Measurements from ENCODE around the gene OSBP. TPM values are rescaled to one million over a fixed set of nuclear protein-coding genes. Genes with fewer than 3 reads are reported as not detected.

The OSBP gene
- total and polyA plus RNA-seq, 3 experiments from 2014 or later = 32.3 to 38.4 (median 37.8) TPM

- peak overlapping the region; percentile 75 to 98 (median 93) for H3K4me3 Mint-ChIP-seq
- Histone ChIP-seq H3K27me3 (ENCODE audit: insufficient read depth, low read length, poor library complexity, severe bottlenecking) (no peaks in the 10 kb centered on the region), H3K4me1 (ENCODE audit: insufficient read depth, low read length) (peaks cover 40% of the 10 kb centered on the region), H3K4me3 (ENCODE audit: low read length) (peak overlapping the region; percentile 72), H3K9me3 (ENCODE audit: low read length) (no peaks in the 10 kb centered on the region), H3K27ac (ENCODE audit: low read depth, low read length) (peak overlapping the region; percentile 95), H3K36me3 (ENCODE audit: insufficient read depth, low read length) (peaks cover 3% of the 10 kb centered on the region)
- ChIA-PET CTCF (interaction anchor here (1.5 to 3.1 kb wide), 3 partner anchors 55 to 78 kb away, joined by 8 to 14 read pairs (median 11); partner anchors contain the start of gene PATL1), POLR2A (interaction anchor here (0.6 to 4.4 kb wide), 10 partner anchors 12 to 1037 kb away, joined by 3 to 59 read pairs (median 4); partner anchors contain the start of gene PATL1)
- peaks cover 45 to 53% (median 49%) of the 10 kb centered on the region in 3 donors for H3K4me1 Mint-ChIP-seq
- H3K36me3 Mint-ChIP-seq = peaks cover 0 to 34% (median 4%) of the 10 kb centered on the region in 3 donors
- peak overlapping the region; percentile 80 to 99 (median 96) for H3K27ac Mint-ChIP-seq
- no peaks in the 10 kb centered on the region for H3K9me3 Mint-ChIP-seq
- DNase-seq = peak; percentile 56 to 82 (median 68)
- no peaks in the 10 kb centered on the region for H3K27me3 Mint-ChIP-seq
Measured at GRCh38 chr11:59615120-59615636, 396 bp downstream of the OSBP start.

- Mint-ChIP-seq H3K36me3 (peaks cover 0 to 41% (median 4%) of the 10 kb centered on the region in 3 donors), H3K9me3 (no peaks in the 10 kb centered on the region), H3K27me3 (no peaks in the 10 kb centered on the region), H3K4me1 (peaks cover 45 to 60% (median 50%) of the 10 kb centered on the region in 3 donors), H3K27ac (peak overlapping the region; percentile 78 to 99 (median 92)), H3K4me3 (peak overlapping the region; percentile 75 to 98 (median 93))
- POLR2A ChIA-PET = interaction anchor here (1.0 to 4.4 kb wide), 5 partner anchors 11 to 77 kb away, joined by 3 to 59 read pairs (median 8); partner anchors contain the start of gene PATL1
- Histone ChIP-seq H3K9me3 (ENCODE audit: low read length) (no peaks in the 10 kb centered on the region), H3K27ac (ENCODE audit: low read depth, low read length) (peak overlapping the region; percentile 95), H3K4me1 (ENCODE audit: insufficient read depth, low read length) (peaks cover 40% of the 10 kb centered on the region), H3K4me3 (ENCODE audit: low read length) (peak overlapping the region; percentile 72), H3K36me3 (ENCODE audit: insufficient read depth, low read length) (peaks cover 7% of the 10 kb centered on the region), H3K27me3 (ENCODE audit: insufficient read depth, low read length, poor library complexity, severe bottlenecking) (no peaks in the 10 kb centered on the region)
- peak in 1 of 5 donors; percentile 6 for DNase-seq
- CTCF ChIA-PET = interaction anchor here (1.3 to 1.9 kb wide), 2 partner anchors 54 to 77 kb away, joined by 4 to 11 read pairs; partner anchors contain the start of gene PATL1
Measured at GRCh38 chr11:59614277-59615119, 1.1 kb downstream of the OSBP start.

GRCh38 chr11:59611570-59612565 lies 3.7 kb downstream of the OSBP start:
- H3K36me3 Mint-ChIP-seq = peaks cover 0 to 67% (median 15%) of the 10 kb centered on the region in 3 donors
- H3K27ac ChIP-seq (ENCODE audit: low read depth, low read length) = no peak overlapping the region
- peak overlapping the region in 3 of 7 donors; percentile 6 to 75 (median 48) for H3K4me3 Mint-ChIP-seq
- peaks cover 55 to 84% (median 68%) of the 10 kb centered on the region in 3 donors for H3K4me1 Mint-ChIP-seq
- no peaks in the 10 kb centered on the region for H3K9me3 ChIP-seq (ENCODE audit: low read length)
- no peaks in the 10 kb centered on the region for H3K27me3 Mint-ChIP-seq
- no peaks in the 10 kb centered on the region for H3K27me3 ChIP-seq (ENCODE audit: insufficient read depth, low read length, poor library complexity, severe bottlenecking)
- ChIA-PET POLR2A (interaction anchor here (0.5 kb wide), 1 partner anchor 41 kb away, joined by 12 read pairs; no protein-coding TSS in a partner anchor), CTCF (interaction anchor here (1.2 to 1.3 kb wide), 2 partner anchors 19 to 74 kb away, joined by 3 to 4 read pairs; no protein-coding TSS in a partner anchor)
- DNase-seq = no peak
- H3K9me3 Mint-ChIP-seq = no peaks in the 10 kb centered on the region
- H3K36me3 ChIP-seq (ENCODE audit: insufficient read depth, low read length) = peaks cover 29% of the 10 kb centered on the region
- H3K27ac Mint-ChIP-seq = peak overlapping the region in 3 of 8 donors; percentile 14 to 60 (median 19)
- H3K4me1 ChIP-seq (ENCODE audit: insufficient read depth, low read length) = peaks cover 36% of the 10 kb centered on the region
- H3K4me3 ChIP-seq (ENCODE audit: low read length) = no peak overlapping the region

- POLR2A ChIA-PET = no interaction called here
- Mint-ChIP-seq H3K9me3 (no peaks in the 10 kb centered on the region), H3K4me1 (peaks cover 51 to 92% (median 71%) of the 10 kb centered on the region in 3 donors), H3K4me3 (no peak overlapping the region), H3K27ac (no peak overlapping the region), H3K36me3 (peaks cover 11 to 83% (median 23%) of the 10 kb centered on the region in 3 donors), H3K27me3 (no peaks in the 10 kb centered on the region)
- H3K4me3 ChIP-seq (ENCODE audit: low read length) = no peak overlapping the region
- H3K36me3 ChIP-seq (ENCODE audit: insufficient read depth, low read length) = peaks cover 42% of the 10 kb centered on the region
- H3K27me3 ChIP-seq (ENCODE audit: insufficient read depth, low read length, poor library complexity, severe bottlenecking) = no peaks in the 10 kb centered on the region
- CTCF ChIA-PET = interaction anchor here (1.3 kb wide), 1 partner anchor 18 kb away, joined by 3 read pairs; no protein-coding TSS in a partner anchor
- no peak overlapping the region for H3K27ac ChIP-seq (ENCODE audit: low read depth, low read length)
- no peaks in the 10 kb centered on the region for H3K9me3 ChIP-seq (ENCODE audit: low read length)
- H3K4me1 ChIP-seq (ENCODE audit: insufficient read depth, low read length) = peaks cover 31% of the 10 kb centered on the region
- no peak for DNase-seq
Measured at GRCh38 chr11:59610289-59610688, 5.3 kb downstream of the OSBP start.

GRCh38 chr11:59607703-59608454 lies 7.7 kb downstream of the OSBP start:
- H3K27ac Mint-ChIP-seq = no peak overlapping the region
- peaks cover 11 to 87% (median 30%) of the 10 kb centered on the region in 3 donors for H3K36me3 Mint-ChIP-seq

GRCh38 chr11:59602432-59602831 lies 13.1 kb downstream of the OSBP start:
- H3K36me3 ChIP-seq (ENCODE audit: insufficient read depth, low read length) = peaks cover 68% of the 10 kb centered on the region
- no peaks in the 10 kb centered on the region for H3K9me3 Mint-ChIP-seq
- H3K27me3 ChIP-seq (ENCODE audit: insufficient read depth, low read length, poor library complexity, severe bottlenecking) = no peaks in the 10 kb centered on the region
- DNase-seq = no peak
- H3K4me3 ChIP-seq (ENCODE audit: low read length) = no peak overlapping the region
- H3K4me1 Mint-ChIP-seq = peaks cover 18 to 38% (median 36%) of the 10 kb centered on the region in 3 donors
- ChIA-PET POLR2A (no interaction called here), CTCF (interaction anchor here (1.6 kb wide), 1 partner anchor 20 kb away, joined by 4 read pairs; no protein-coding TSS in a partner anchor)
- peaks cover 15 to 95% (median 31%) of the 10 kb centered on the region in 3 donors for H3K36me3 Mint-ChIP-seq
- peak overlapping the region in 1 of 8 donors; percentile 61 for H3K27ac Mint-ChIP-seq
- no peaks in the 10 kb centered on the region for H3K27me3 Mint-ChIP-seq
- no peak overlapping the region for H3K4me3 Mint-ChIP-seq
- no peaks in the 10 kb centered on the region for H3K9me3 ChIP-seq (ENCODE audit: low read length)
- H3K4me1 ChIP-seq (ENCODE audit: insufficient read depth, low read length) = no peaks in the 10 kb centered on the region
- H3K27ac ChIP-seq (ENCODE audit: low read depth, low read length) = no peak overlapping the region

More at GRCh38 chr11:59607703-59608454, 7.7 kb downstream of the OSBP start:
- no peak for DNase-seq
- Mint-ChIP-seq H3K9me3 (no peaks in the 10 kb centered on the region), H3K27me3 (no peaks in the 10 kb centered on the region), H3K4me1 (peaks cover 39 to 81% (median 66%) of the 10 kb centered on the region in 3 donors), H3K4me3 (no peak overlapping the region)
- CTCF ChIA-PET = no interaction called here
- no peak overlapping the region for H3K27ac ChIP-seq (ENCODE audit: low read depth, low read length)
- no peak overlapping the region for H3K4me3 ChIP-seq (ENCODE audit: low read length)
- no peaks in the 10 kb centered on the region for H3K9me3 ChIP-seq (ENCODE audit: low read length)
- no peaks in the 10 kb centered on the region for H3K27me3 ChIP-seq (ENCODE audit: insufficient read depth, low read length, poor library complexity, severe bottlenecking)
- H3K4me1 ChIP-seq (ENCODE audit: insufficient read depth, low read length) = peaks cover 11% of the 10 kb centered on the region
- peaks cover 45% of the 10 kb centered on the region for H3K36me3 ChIP-seq (ENCODE audit: insufficient read depth, low read length)
- POLR2A ChIA-PET = no interaction called here

All from CD8-positive, alpha-beta memory T cell (primary cell).